Fibroblast of pulmonary artery (primary cell): ENCODE results near the gene MKNK2.

ENCODE experiments used
- DNase-seq: peaks from one replicate; pipeline ENCODE4 v3.0.0-alpha.2; 2010; ENCODE audit warnings: low read depth
- H3K4me3 ChIP-seq: replicated peaks from 2 replicates; pipeline ENCODE4 v1.5.1; 2011; ENCODE audit warnings: low read depth, mild to moderate bottlenecking, control low read depth, low read length, moderate library complexity
- TF ChIP-seq, protein P1 (sequence below): IDR thresholded peaks from 2 replicates; pipeline ENCODE4 v1.5.1; 2011; ENCODE audit warnings: mild to moderate bottlenecking, control low read depth, low read length, inconsistent platforms; ENCODE audit errors: missing control alignments

MKNK2 gene

DNA sequence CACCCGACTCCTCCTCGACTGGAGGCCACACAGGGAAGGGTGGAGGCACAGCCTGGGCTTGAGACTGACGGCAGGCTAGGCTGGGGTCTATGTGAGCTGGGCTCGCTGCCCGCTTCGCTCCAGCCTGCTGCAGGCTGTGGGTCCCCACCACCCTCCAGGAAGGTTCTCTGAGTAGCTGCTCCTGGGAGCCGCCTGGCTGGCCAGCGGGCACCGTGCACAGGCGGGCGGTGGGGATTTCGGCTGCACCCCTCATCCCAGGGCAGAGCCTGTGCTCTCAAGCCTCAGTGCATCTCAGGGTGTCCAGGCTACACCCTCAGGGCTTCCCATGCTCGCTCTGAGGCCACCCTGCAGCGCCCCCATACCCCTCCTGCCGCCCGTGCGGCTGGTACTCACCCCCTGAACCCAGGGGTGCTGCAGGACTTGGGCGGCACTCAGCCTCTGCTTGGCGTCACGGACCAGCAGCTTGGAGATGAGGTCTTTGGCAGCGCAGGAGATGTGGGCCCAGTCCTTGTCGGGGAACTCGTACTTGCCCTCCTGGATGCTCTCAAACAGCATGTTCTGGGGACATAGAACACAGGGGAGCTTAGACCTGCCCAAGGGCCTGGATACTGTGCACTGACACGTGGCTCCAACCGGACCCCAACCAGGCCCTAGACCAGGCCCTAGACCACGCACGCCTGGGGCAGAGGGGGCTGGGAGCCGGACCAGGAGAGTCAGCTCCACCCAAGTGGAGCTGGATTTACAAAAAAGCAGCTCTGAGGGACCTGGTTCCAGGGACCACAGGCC lies 10.2 kb downstream of the MKNK2 start:
- H3K4me3 ChIP-seq = no peak overlapping the region
- DNase-seq = no peak
- TF ChIP-seq, protein P1, sequence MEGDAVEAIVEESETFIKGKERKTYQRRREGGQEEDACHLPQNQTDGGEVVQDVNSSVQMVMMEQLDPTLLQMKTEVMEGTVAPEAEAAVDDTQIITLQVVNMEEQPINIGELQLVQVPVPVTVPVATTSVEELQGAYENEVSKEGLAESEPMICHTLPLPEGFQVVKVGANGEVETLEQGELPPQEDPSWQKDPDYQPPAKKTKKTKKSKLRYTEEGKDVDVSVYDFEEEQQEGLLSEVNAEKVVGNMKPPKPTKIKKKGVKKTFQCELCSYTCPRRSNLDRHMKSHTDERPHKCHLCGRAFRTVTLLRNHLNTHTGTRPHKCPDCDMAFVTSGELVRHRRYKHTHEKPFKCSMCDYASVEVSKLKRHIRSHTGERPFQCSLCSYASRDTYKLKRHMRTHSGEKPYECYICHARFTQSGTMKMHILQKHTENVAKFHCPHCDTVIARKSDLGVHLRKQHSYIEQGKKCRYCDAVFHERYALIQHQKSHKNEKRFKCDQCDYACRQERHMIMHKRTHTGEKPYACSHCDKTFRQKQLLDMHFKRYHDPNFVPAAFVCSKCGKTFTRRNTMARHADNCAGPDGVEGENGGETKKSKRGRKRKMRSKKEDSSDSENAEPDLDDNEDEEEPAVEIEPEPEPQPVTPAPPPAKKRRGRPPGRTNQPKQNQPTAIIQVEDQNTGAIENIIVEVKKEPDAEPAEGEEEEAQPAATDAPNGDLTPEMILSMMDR = no peak

DNA sequence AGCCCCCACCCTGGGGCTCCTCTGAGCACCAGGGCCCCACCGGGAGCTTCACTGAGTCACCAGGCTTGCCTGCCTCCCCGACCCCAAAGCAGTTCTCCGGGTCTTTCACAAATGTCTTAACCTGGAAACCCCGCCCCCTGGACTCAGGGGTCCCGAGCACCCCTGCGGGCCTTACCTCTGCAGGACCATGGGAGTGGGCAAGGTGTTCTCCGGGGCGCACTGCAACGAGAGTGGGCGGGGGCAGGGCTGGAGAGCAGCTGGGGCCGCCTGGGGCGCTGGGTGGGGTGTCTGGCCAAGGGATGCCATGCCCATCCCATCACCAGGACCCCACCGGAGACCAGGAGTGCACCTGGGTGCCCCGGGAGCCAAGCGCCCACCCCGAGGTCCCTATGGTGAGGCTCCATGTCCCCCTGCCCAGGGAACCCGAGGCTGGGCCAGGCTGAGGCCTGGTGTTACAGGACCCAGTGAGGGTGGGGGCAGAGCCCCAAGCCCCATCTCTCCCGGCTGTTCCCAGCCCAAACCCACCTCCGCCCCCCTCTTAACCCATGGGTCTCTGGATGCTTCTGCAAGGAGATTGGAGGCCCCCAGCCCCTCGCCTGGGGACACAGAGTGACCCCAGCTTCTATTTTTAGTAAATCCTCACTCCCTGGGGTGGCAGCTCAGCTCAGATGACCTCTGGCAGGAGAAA lies 10.9 kb downstream of the MKNK2 start:
- TF ChIP-seq, protein P1 = no peak
- no peak for DNase-seq
- no peak overlapping the region for H3K4me3 ChIP-seq

DNA sequence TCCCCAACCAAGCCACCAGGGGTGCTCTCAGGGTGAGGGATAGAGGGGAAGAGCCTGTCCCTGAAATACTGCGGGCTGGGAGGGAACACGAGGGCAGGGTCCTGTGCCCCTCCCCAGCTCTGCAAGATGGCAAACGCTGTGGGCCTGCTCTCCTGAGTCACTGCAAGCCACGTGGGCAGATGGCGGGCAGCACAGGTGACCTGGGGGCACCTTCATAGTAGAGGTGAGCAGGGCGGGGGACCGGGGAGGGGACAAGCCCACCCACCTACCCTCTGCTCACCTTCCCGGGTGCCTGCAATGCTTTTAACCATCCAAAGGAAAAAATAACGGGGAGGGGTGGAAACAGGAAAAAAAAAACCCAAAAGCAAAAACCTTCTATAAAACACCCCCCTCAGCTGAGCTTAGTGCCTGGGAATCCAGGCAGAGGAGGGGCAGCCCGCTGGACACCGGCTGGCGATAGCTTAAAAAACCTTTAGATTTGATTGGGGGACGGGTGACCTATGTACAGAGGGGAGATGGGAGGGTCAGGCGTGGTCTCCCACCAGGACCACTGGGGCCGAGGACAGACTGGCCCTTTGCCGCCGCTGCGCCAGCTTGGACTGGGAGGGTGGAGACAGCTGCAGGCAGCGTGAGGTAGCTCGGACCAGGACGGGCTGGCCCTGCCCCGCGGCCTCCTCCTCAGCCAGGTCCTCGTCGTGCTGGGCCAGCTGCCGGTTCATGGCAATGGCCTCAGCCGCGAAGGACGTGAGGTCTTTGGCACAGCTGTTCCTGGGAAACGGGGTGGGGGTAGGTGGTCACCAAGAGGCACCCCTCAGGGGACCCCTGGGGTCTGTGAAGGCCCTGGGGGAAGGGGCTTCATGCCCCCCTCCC lies 11.7 kb downstream of the MKNK2 start:
- no peak for DNase-seq
- TF ChIP-seq, protein P1 = no peak
- no peak overlapping the region for H3K4me3 ChIP-seq

DNA sequence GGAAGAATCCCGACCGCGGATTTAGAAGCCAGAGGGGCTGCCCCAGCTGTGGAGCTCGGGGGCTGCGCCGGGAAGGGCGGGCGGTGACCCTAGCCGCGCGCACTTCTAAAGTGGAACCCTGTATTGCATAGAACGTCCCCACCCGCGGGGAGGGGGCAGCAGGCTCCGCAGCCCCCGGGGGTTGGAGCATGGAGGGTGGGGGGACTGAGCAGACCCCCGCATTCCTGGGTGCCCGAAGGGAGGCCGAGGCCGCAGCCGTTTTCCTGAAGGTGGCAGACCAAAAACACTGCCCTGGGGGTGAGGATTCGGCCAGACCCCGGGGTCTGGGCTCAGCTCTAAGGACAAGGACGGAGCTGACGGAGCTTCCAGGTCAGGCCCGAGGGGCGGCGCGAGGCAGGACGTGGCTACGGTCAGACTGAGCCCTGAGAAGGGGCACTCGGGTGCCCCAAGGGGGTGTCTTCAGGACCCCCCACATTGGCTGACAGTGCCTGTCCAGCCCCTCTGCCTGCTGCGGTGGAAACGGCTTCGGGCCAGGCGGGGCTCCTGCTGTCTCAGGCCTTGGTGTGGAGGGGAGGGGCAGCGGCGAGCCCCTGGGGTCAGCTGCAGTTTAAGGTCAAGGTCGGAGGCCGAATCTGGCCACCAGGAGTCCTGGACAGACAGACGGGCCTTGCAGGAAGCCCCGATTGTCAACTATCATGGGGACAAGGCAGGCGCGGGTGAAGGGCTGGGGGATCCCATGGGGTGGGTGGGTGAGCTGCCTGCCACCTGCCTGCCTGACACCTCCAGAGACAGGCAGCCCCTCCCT lies 12.6 kb downstream of the MKNK2 start:
- TF ChIP-seq, protein P1 = no peak
- DNase-seq = no peak
- H3K4me3 ChIP-seq = no peak overlapping the region

DNA sequence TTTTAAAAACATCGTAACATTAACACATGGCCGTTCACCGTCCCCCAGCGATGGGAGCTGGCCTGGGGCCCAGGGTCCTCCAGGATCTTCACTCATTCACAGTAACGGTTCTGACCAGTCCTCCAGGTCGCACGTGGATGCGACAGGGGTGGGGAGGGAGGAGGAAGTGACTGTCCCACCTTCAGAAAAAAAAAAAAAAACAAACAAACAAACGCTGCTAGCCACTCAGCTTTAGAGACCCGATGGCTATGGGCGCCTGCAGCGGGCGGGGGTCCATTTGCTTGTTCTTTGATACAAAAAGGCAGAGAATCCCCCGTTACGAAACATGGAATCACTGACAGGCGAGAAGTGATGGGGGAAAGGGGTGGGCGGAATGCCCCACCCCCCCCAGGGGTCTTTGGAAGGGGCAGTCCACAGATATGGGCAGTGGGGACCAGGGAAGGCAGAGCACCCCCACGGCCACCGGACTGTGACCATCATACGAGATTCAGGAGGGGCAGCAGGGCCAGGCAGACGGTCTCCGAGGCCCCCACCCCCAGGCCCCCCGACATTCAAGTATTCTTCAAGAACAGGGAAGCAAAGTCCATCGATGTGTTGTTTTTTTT lies 13.3 kb downstream of the MKNK2 start:
- DNase-seq = no peak
- TF ChIP-seq, protein P1 = no peak
- H3K4me3 ChIP-seq = no peak overlapping the region

DNA sequence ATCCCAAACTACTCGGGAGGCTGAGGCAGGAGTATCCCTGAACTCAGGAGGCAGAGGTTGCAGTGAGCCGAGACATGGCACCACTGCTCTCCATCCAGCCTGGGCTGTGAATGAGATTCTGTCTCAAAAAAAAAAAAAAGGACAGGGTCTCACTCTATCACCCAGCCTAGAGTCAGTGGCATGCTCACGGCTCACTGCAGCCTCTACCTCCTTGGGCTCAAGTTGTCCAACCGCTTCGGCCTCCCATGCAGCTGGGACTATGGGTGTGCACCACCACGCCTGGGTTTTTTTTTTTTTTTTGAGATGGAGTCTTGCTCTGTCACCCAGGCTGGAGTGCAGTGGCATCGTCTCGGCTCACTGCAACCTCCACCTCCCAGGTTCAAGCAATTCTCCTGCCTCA lies 14.6 kb downstream of the MKNK2 start:
- H3K4me3 ChIP-seq = no peak overlapping the region
- TF ChIP-seq, protein P1 = no peak

More for the DNA sequence above, 14.6 kb downstream of the MKNK2 start:
- DNase-seq = no peak
